ENCODE data around the gene BACH2.
A peak's percentile ranks its signal among the peaks of the same experiment; 100 is the strongest.

Gene BACH2

GRCh38 chr6:89997456-89998445 lies 298.9 kb downstream of the BACH2 start:
- DNase-seq (ENCODE audit: low read depth, low spot score) = peak; percentile 56
- in situ Hi-C loops (cut with HindIII; ENCODE audit: low sequenced_read_pairs) = no loop called here
- TF ChIP-seq CTCF (IDR thresholded peaks at IDR 0.05; ENCODE audit: low read depth, low read length) = no peak
- H3K4me3 ChIP-seq (ENCODE audit: low read depth, low read length) = no peak overlapping the region

DNA sequence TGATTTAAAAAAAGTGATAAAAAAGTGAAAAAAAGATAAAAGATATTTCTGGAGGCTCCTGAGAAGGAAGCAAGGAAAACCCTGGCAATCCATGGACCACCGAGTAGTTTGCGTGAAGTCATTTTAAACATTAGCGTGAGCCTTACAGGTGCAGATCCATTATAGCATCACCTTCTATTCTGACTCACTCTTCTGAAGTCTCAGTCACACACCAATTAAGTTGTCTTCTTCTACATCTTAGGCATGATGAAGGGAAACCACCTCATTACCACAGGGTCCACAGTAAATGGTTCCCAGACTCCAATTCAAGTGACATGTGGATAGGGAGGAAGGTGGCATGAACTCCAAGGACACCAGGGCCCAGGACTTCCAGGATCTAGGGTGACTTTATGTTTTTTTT lies 303.2 kb downstream of the BACH2 start:
- TF ChIP-seq CTCF (IDR thresholded peaks at IDR 0.05; ENCODE audit: low read depth, low read length) = no peak
- H3K4me3 ChIP-seq (ENCODE audit: low read depth, low read length) = no peak overlapping the region
- in situ Hi-C loops (cut with HindIII; ENCODE audit: low sequenced_read_pairs) = no loop called here

GRCh38 chr6:89992818-89993217 lies 303.8 kb downstream of the BACH2 start:
- no peak overlapping the region for H3K4me3 ChIP-seq (ENCODE audit: low read depth, low read length)
- no peak for TF ChIP-seq CTCF (IDR thresholded peaks at IDR 0.05; ENCODE audit: low read depth, low read length)
- no peak for DNase-seq (ENCODE audit: low read depth, low spot score)
- in situ Hi-C loops (cut with HindIII; ENCODE audit: low sequenced_read_pairs) = no loop called here

More for the DNA sequence above, 303.2 kb downstream of the BACH2 start:
- no peak for DNase-seq (ENCODE audit: low read depth, low spot score)

DNA sequence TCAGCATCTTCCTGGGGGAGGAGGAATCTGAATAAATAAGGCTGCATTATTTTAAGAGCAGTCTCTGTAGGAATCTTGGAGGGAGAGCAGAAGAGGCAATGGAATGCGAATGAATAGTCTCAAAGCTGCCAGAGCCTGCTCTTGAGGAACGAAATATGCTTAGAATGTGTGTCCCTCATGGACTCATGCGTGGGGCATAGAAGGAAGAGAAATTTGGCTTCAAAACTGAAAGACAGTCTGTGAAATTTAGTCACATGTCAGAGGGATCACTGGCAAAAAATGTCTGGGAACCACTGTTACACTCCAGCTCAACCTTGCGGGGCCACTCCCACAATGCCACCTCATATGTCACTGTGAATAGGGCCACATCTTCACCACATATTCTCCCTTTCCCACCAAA lies 306.9 kb downstream of the BACH2 start:
- no peak overlapping the region for H3K4me3 ChIP-seq (ENCODE audit: low read depth, low read length)
- in situ Hi-C loops (cut with HindIII; ENCODE audit: low sequenced_read_pairs) = no loop called here
- no peak for TF ChIP-seq CTCF (IDR thresholded peaks at IDR 0.05; ENCODE audit: low read depth, low read length)
- DNase-seq (ENCODE audit: low read depth, low spot score) = peak; percentile 71

- DNase-seq (ENCODE audit: low read depth, low spot score) = no peak
- TF ChIP-seq CTCF (IDR thresholded peaks at IDR 0.05; ENCODE audit: low read depth, low read length) = no peak
- in situ Hi-C loops (cut with HindIII; ENCODE audit: low sequenced_read_pairs) = no loop called here
- H3K4me3 ChIP-seq (ENCODE audit: low read depth, low read length) = no peak overlapping the region
These were observed 308.8 kb downstream of the BACH2 start for GRCh38 chr6:89987830-89988229.

- in situ Hi-C loops (cut with HindIII; ENCODE audit: low sequenced_read_pairs) = no loop called here
- TF ChIP-seq CTCF (IDR thresholded peaks at IDR 0.05; ENCODE audit: low read depth, low read length) = no peak
- DNase-seq (ENCODE audit: low read depth, low spot score) = no peak
- no peak overlapping the region for H3K4me3 ChIP-seq (ENCODE audit: low read depth, low read length)
These were observed 309.5 kb downstream of the BACH2 start for GRCh38 chr6:89987140-89987539.
